GM23338 (cell line): ENCODE measurements around the gene IL36RN.

Experiments used
- CREB1 ChIP-seq: fragments of 250-450 bp; sonication (Bioruptor Pico); IDR thresholded peaks from 2 replicates; pipeline ENCODE4 v1.5.0; 2020; ENCODE audit warnings: low read depth, mild to moderate bottlenecking, moderate library complexity
- ETS1 ChIP-seq: IDR thresholded peaks from 2 replicates; pipeline ENCODE4 v1.6.1; 2016; ENCODE audit warnings: antibody characterized with exemption
- EZH2 ChIP-seq: fragments of 200-600 bp; sonication (generic); IDR thresholded peaks from one replicate; pipeline ENCODE4 v1.8.0; 2017; ENCODE audit warnings: antibody characterized with exemption, mild to moderate bottlenecking, low read depth; ENCODE audit not compliant: unreplicated experiment
- EZH2phosphoT487 ChIP-seq: fragments of 200-600 bp; sonication (generic); IDR thresholded peaks from one replicate; pipeline ENCODE4 v1.8.1; 2018; ENCODE audit warnings: antibody characterized with exemption; ENCODE audit not compliant: unreplicated experiment
- JUNB ChIP-seq: IDR thresholded peaks from one replicate; pipeline ENCODE4 v1.6.1; 2016; ENCODE audit warnings: antibody characterized with exemption; ENCODE audit not compliant: unreplicated experiment
- POLR2AphosphoS5 ChIP-seq: IDR thresholded peaks from 2 replicates; pipeline ENCODE4 v1.6.1; 2016; ENCODE audit warnings: antibody characterized with exemption, low read depth
- REST ChIP-seq: IDR thresholded peaks from one replicate; pipeline ENCODE4 v1.6.1; 2018; ENCODE audit warnings: antibody characterized with exemption; ENCODE audit not compliant: unreplicated experiment
- STAT1 ChIP-seq: IDR thresholded peaks from one replicate; pipeline ENCODE4 v1.6.1; 2016; ENCODE audit warnings: antibody characterized with exemption; ENCODE audit not compliant: unreplicated experiment
- ZNF114 ChIP-seq: fragments of 250-450 bp; sonication (Bioruptor Pico); IDR thresholded peaks from 2 replicates; pipeline ENCODE4 v1.5.0; 2020; ENCODE audit warnings: mild to moderate bottlenecking, moderate library complexity
- ZNF331 ChIP-seq: fragments of 250-450 bp; sonication (Bioruptor Pico); IDR thresholded peaks from 2 replicates; pipeline ENCODE4 v1.5.0; 2020; ENCODE audit warnings: low read depth, mild to moderate bottlenecking, moderate library complexity
- TF ChIP-seq, protein P1 (sequence below), 2 experiments: fragments of 200-600 bp in 1 of 2; sonication (generic) in 1 of 2; conservative IDR thresholded peaks; 2 replicates each; pipeline versions ENCODE4 v1.5.1 to v1.6.1; 2016 to 2017; ENCODE audit warnings: antibody characterized with exemption in 2 of 2, low read depth in 2 of 2, mild to moderate bottlenecking in 2 of 2, moderate library complexity in 1 of 2

DNA sequence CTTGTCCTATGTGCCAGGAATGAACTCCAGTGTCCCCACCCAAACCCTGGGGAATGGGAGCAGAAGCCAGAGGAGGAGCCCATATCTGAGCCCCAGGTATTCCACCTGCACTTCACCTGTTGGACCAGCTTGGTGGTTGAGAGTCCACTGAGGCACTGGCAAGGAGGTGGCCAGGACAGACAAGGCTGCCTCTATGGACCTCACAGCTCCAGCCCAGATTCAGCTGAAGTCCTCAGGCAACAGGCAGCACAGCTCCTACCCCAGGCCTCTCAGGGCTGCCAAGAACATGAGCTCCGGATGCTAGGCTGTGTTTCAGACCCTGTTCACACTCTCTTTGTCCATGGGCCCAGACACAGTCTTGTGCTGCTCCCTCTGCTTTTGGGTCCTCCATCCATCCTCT lies 5.9 kb downstream of the IL36RN start:
- no peak for TF ChIP-seq EZH2
- TF ChIP-seq, protein P1, sequence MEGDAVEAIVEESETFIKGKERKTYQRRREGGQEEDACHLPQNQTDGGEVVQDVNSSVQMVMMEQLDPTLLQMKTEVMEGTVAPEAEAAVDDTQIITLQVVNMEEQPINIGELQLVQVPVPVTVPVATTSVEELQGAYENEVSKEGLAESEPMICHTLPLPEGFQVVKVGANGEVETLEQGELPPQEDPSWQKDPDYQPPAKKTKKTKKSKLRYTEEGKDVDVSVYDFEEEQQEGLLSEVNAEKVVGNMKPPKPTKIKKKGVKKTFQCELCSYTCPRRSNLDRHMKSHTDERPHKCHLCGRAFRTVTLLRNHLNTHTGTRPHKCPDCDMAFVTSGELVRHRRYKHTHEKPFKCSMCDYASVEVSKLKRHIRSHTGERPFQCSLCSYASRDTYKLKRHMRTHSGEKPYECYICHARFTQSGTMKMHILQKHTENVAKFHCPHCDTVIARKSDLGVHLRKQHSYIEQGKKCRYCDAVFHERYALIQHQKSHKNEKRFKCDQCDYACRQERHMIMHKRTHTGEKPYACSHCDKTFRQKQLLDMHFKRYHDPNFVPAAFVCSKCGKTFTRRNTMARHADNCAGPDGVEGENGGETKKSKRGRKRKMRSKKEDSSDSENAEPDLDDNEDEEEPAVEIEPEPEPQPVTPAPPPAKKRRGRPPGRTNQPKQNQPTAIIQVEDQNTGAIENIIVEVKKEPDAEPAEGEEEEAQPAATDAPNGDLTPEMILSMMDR (conservative IDR thresholded peaks at IDR 0.05; ENCODE audit: low read depth in 2 of 2) = no peak
- TF ChIP-seq EZH2phosphoT487 = no peak
- TF ChIP-seq POLR2AphosphoS5 = no peak
- TF ChIP-seq STAT1 = no peak
- no peak for TF ChIP-seq REST
- TF ChIP-seq CREB1 (CRISPR knock-in tag) = no peak
- TF ChIP-seq JUNB = no peak
- TF ChIP-seq ETS1 = no peak
- TF ChIP-seq ZNF114 (CRISPR knock-in tag) = no peak
- TF ChIP-seq ZNF331 (CRISPR knock-in tag) = no peak
